DND-41 (cell line): ENCODE measurements around the gene SDK2.

Experiments
- EZH2 ChIP-seq: IDR thresholded peaks from 3 replicates; pipeline ENCODE4 v1.6.1; 2012; ENCODE audit warnings: borderline replicate concordance, low read depth, mild to moderate bottlenecking, moderate library complexity, low read length, inconsistent platforms; ENCODE audit not compliant: severe bottlenecking
- TF ChIP-seq, protein P1 (sequence below): IDR thresholded peaks from 2 replicates; pipeline ENCODE4 v1.5.1; 2012; ENCODE audit warnings: borderline replicate concordance, low read length, moderate library complexity, mild to moderate bottlenecking; ENCODE audit not compliant: poor library complexity, severe bottlenecking; ENCODE audit errors: extremely low read depth

DNA sequence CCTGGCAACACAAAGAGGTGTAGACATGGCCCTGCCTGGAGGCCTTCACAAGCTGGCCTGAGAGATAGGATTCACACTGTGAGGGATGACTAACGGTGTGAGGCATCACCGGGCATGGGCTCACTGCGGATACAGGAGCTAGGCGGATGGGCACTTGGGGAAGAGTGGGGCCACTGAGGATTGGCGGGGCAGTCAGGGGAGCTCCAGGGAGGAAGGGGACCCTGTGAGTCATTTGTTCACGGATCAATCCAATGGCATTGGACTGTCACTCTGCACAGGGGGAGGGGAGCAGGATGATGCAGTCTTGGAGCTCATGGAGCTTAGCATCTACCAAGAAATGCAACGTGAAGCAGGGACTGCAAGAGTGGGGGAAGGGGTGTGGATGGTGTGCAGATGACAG, 117.3 kb downstream of the SDK2 start:
- TF ChIP-seq, protein P1, sequence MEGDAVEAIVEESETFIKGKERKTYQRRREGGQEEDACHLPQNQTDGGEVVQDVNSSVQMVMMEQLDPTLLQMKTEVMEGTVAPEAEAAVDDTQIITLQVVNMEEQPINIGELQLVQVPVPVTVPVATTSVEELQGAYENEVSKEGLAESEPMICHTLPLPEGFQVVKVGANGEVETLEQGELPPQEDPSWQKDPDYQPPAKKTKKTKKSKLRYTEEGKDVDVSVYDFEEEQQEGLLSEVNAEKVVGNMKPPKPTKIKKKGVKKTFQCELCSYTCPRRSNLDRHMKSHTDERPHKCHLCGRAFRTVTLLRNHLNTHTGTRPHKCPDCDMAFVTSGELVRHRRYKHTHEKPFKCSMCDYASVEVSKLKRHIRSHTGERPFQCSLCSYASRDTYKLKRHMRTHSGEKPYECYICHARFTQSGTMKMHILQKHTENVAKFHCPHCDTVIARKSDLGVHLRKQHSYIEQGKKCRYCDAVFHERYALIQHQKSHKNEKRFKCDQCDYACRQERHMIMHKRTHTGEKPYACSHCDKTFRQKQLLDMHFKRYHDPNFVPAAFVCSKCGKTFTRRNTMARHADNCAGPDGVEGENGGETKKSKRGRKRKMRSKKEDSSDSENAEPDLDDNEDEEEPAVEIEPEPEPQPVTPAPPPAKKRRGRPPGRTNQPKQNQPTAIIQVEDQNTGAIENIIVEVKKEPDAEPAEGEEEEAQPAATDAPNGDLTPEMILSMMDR: no peak
- no peak for TF ChIP-seq EZH2
